Caco-2 (cell line): ENCODE data around the gene FOXC1. TPM values are rescaled to one million over a fixed set of nuclear protein-coding genes. Genes with fewer than 3 reads are reported as not detected.

Source experiments
- BruUV-seq: library from RNA; stranded (reverse); fragments of 400-500 nt; replicated peaks from 2 replicates; lab custom pipeline; 2021; lab: Mats Ljungman, UMichigan
- CTCF ChIA-PET: fragments of 300-600 bp; sonication (Branson Sonifier 250); formaldehyde crosslinking; loops from one replicate; lab custom pipeline; 2022; ENCODE audit warnings: antibody characterized with exemption; lab: Charles Lee
- POLR2A ChIA-PET: fragments of 300-600 bp; sonication (Branson Sonifier 250); formaldehyde crosslinking; loops from one replicate; lab custom pipeline; 2022; ENCODE audit warnings: antibody characterized with exemption; lab: Charles Lee
- DNase-seq, 2 experiments: peaks; one replicate each; pipeline versions ENCODE4 v3.0.0 to v3.0.0-alpha.2; 2020 to 2022
- H3K27me3 ChIP-seq: replicated peaks from 2 replicates; pipeline ENCODE4 v1.6.0; 2011; ENCODE audit warnings: low read length; ENCODE audit not compliant: control insufficient read depth, insufficient read depth
- H3K36me3 ChIP-seq: 2 replicates; pipeline ENCODE4 v1.5.1; 2011; ENCODE audit warnings: low read length; ENCODE audit not compliant: control insufficient read depth, insufficient read depth
- H3K4me1 ChIP-seq: fragments of 250-450 bp; sonication (Bioruptor Pico); 2 replicates; pipeline ENCODE4 v1.5.1; 2020; ENCODE audit warnings: mild to moderate bottlenecking
- H3K4me3 ChIP-seq: 2 replicates; pipeline ENCODE4 v1.5.1; 2011; ENCODE audit warnings: low read depth, mild to moderate bottlenecking, control low read depth, low read length
- H3K9me3 ChIP-seq: fragments of 250-450 bp; sonication (Bioruptor Pico); 2 replicates; pipeline ENCODE4 v1.5.1; 2020; ENCODE audit warnings: mild to moderate bottlenecking, moderate library complexity
- H3K27ac Mint-ChIP-seq: one replicate; pipeline ENCODE4 v1.8.0; 2022; ENCODE audit warnings: mixed read lengths; ENCODE audit not compliant: unreplicated experiment
- H3K27me3 Mint-ChIP-seq: one replicate; pipeline ENCODE4 v1.8.0; 2022; ENCODE audit warnings: mixed read lengths; ENCODE audit not compliant: insufficient read depth, unreplicated experiment
- H3K36me3 Mint-ChIP-seq: one replicate; pipeline ENCODE4 v1.8.0; 2022; ENCODE audit warnings: mild to moderate bottlenecking, mixed read lengths; ENCODE audit not compliant: insufficient read depth, unreplicated experiment
- H3K4me1 Mint-ChIP-seq: one replicate; pipeline ENCODE4 v1.8.0; 2022; ENCODE audit warnings: low read depth, mixed read lengths; ENCODE audit not compliant: unreplicated experiment
- H3K4me3 Mint-ChIP-seq: one replicate; pipeline ENCODE4 v1.8.0; 2022; ENCODE audit warnings: mild to moderate bottlenecking, moderate library complexity, mixed read lengths; ENCODE audit not compliant: unreplicated experiment
- H3K9me3 Mint-ChIP-seq: one replicate; pipeline ENCODE4 v1.8.0; 2022; ENCODE audit warnings: mixed read lengths; ENCODE audit not compliant: unreplicated experiment
- CTCF ChIP-seq, 2 experiments: fragments of 200-600 bp in 1 of 2; IDR thresholded peaks; 1 replicate in 1 of 2; 2 replicates in 1 of 2; pipeline versions ENCODE4 v1.5.1 to v1.8.0; 2011 to 2022; ENCODE audit warnings: antibody characterized with exemption in 1 of 2, control low read depth in 1 of 2, inconsistent platforms in 1 of 2, low read depth in 1 of 2, low read length in 1 of 2, mild to moderate bottlenecking in 1 of 2, moderate library complexity in 1 of 2; ENCODE audit not compliant: insufficient read depth in 1 of 2, severe bottlenecking in 1 of 2, unreplicated experiment in 1 of 2
- intact Hi-C: fragments of 100-400 bp; cut with micrococcal nuclease; formaldehyde crosslinking; loops from one replicate; pipeline ENCODE4 v1.10.0; 2022; ENCODE audit not compliant: unreplicated experiment
- total RNA-seq: library from RNA; stranded (reverse); gene quantifications from 2 replicates; pipeline ENCODE4 v1.2.3, GENCODE V29; 2022

FOXC1 gene
- total RNA-seq, 1 experiment from 2014 or later = 6.8 TPM

DNA sequence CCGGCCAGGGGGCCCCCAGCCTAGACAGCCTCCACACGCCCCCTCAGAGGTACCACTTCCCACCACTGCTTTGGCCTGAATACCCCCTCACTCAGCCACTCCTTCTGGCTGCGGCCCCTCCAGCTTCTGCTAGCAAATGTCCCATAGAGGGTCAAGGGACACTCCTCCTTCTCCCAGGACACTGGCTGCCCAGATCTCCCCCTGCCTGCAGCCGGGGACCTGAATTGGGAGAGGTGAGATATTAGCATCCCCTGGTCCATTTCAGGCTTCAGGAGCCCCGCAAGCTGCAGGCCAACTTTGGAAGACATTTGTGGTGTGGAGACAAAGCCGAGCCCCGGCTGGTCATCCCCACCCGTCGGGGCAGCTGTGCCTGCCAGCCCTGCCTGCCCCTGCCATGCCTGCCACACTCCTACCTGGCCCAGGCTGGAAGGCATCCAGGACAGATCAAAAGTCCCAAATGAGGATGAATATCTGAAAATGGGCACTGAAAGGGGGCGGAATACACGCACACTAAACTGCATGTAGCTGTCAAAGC lies 32.5 kb upstream of the FOXC1 start:
- ChIA-PET POLR2A (no interaction called here), CTCF (interaction anchor here (1.0 kb wide), 1 partner anchor 53 kb away, joined by 3 read pairs; no protein-coding TSS in a partner anchor)
- Mint-ChIP-seq H3K4me1 (no peaks in the 10 kb centered on the region), H3K4me3 (no peak overlapping the region), H3K36me3 (no peaks in the 10 kb centered on the region), H3K27me3 (peaks cover 5% of the 10 kb centered on the region), H3K9me3 (no peaks in the 10 kb centered on the region), H3K27ac (no peak overlapping the region)
- Histone ChIP-seq H3K36me3 (no peaks in the 10 kb centered on the region), H3K27me3 (no peaks in the 10 kb centered on the region), H3K4me3 (no peak overlapping the region), H3K4me1 (no peaks in the 10 kb centered on the region), H3K9me3 (no peaks in the 10 kb centered on the region)
- DNase-seq = no peak
- intact Hi-C loops = no loop called here
- TF ChIP-seq CTCF (IDR thresholded peaks at IDR 0.05; ENCODE audit: insufficient read depth in 1 of 2, low read depth in 1 of 2, low read length in 1 of 2, severe bottlenecking in 1 of 2, unreplicated experiment in 1 of 2) = no peak
- BruUV-seq = no TSS peak

- TF ChIP-seq CTCF (IDR thresholded peaks at IDR 0.05; ENCODE audit: insufficient read depth in 1 of 2, low read depth in 1 of 2, low read length in 1 of 2, severe bottlenecking in 1 of 2, unreplicated experiment in 1 of 2) = no peak
- BruUV-seq = no TSS peak
- CTCF ChIA-PET = no interaction called here
- H3K4me1 Mint-ChIP-seq = no peaks in the 10 kb centered on the region
- no peaks in the 10 kb centered on the region for H3K4me1 ChIP-seq
- no peak overlapping the region for H3K27ac Mint-ChIP-seq
- peaks cover 5% of the 10 kb centered on the region for H3K27me3 Mint-ChIP-seq
- DNase-seq = no peak
- H3K36me3 ChIP-seq = no peaks in the 10 kb centered on the region
- intact Hi-C loops = no loop called here
- H3K9me3 Mint-ChIP-seq = no peaks in the 10 kb centered on the region
- no peaks in the 10 kb centered on the region for H3K36me3 Mint-ChIP-seq
- H3K27me3 ChIP-seq = no peaks in the 10 kb centered on the region
- H3K9me3 ChIP-seq = no peaks in the 10 kb centered on the region
- no peak overlapping the region for H3K4me3 Mint-ChIP-seq
- POLR2A ChIA-PET = no interaction called here
- H3K4me3 ChIP-seq = no peak overlapping the region
Measured at GRCh38 chr6:1577896-1578745, 31.6 kb upstream of the FOXC1 start.

DNA sequence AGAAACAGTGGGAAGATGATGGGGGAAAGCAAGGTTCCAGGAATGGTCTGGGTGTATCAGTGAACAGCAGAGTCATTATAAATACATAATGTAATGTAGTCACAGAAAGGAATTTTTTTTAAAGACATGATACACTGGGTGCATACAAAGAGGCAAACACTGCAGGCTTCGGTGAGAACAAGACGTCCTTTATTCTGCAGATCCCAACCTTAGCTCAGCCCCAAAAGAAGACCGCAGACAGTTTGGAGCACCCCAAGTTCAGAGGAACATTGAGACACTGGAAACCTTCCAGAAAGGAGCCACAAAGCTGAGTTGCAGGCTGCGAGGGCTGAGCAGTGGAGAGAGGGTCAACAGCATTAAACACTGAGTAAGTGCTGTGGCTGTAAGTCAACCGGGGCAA lies 30.6 kb upstream of the FOXC1 start:
- no peak for TF ChIP-seq CTCF (IDR thresholded peaks at IDR 0.05; ENCODE audit: insufficient read depth in 1 of 2, low read depth in 1 of 2, low read length in 1 of 2, severe bottlenecking in 1 of 2, unreplicated experiment in 1 of 2)
- no peak overlapping the region for H3K4me3 Mint-ChIP-seq
- CTCF ChIA-PET = no interaction called here
- H3K9me3 Mint-ChIP-seq = no peaks in the 10 kb centered on the region
- H3K36me3 Mint-ChIP-seq = no peaks in the 10 kb centered on the region
- H3K4me1 ChIP-seq = no peaks in the 10 kb centered on the region
- H3K27ac Mint-ChIP-seq = no peak overlapping the region
- POLR2A ChIA-PET = no interaction called here
- no peaks in the 10 kb centered on the region for H3K36me3 ChIP-seq
- H3K9me3 ChIP-seq = no peaks in the 10 kb centered on the region
- no TSS peak for BruUV-seq
- H3K27me3 ChIP-seq = no peaks in the 10 kb centered on the region
- H3K27me3 Mint-ChIP-seq = peaks cover 5% of the 10 kb centered on the region
- DNase-seq = no peak
- H3K4me1 Mint-ChIP-seq = no peaks in the 10 kb centered on the region
- no peak overlapping the region for H3K4me3 ChIP-seq
- intact Hi-C loops = no loop called here
